WTC11 (cell line): Measurements from ENCODE around the gene WBP2.

ENCODE experiments used
- CTCF ChIP-seq: fragments of 200-600 bp; IDR thresholded peaks from 2 replicates; pipeline ENCODE4 v1.8.0; 2022; ENCODE audit warnings: antibody characterized with exemption
- E2F1 ChIP-seq: sonication (generic); formaldehyde crosslinking; IDR thresholded peaks from 2 replicates; pipeline ENCODE4 v1.8.0; 2022; ENCODE audit warnings: mild to moderate bottlenecking, missing genetic modification reagents
- ELF4 ChIP-seq: sonication (generic); formaldehyde crosslinking; IDR thresholded peaks from 2 replicates; pipeline ENCODE4 v1.8.1; 2022; ENCODE audit warnings: low read depth, mild to moderate bottlenecking, moderate library complexity, missing genetic modification reagents
- EMX1 ChIP-seq: fragments of 250-450 bp; sonication (Bioruptor Pico); IDR thresholded peaks from 2 replicates; pipeline ENCODE4 v1.8.0; 2021; ENCODE audit warnings: mild to moderate bottlenecking
- FOXJ3 ChIP-seq: sonication (generic); formaldehyde crosslinking; IDR thresholded peaks from 2 replicates; pipeline ENCODE4 v1.9.0; 2021; ENCODE audit warnings: missing genetic modification reagents, mild to moderate bottlenecking, borderline replicate concordance
- JUN ChIP-seq: sonication (generic); formaldehyde crosslinking; IDR thresholded peaks from 2 replicates; pipeline ENCODE4 v1.8.0; 2023; ENCODE audit warnings: mild to moderate bottlenecking, missing genetic modification reagents
- MAX ChIP-seq: sonication (generic); formaldehyde crosslinking; IDR thresholded peaks from 2 replicates; pipeline ENCODE4 v1.8.0; 2022; ENCODE audit warnings: mild to moderate bottlenecking, missing genetic modification reagents
- MXD4 ChIP-seq: fragments of 250-450 bp; sonication (Bioruptor Pico); IDR thresholded peaks from 2 replicates; pipeline ENCODE4 v1.8.0; 2021; ENCODE audit warnings: mild to moderate bottlenecking, moderate library complexity, borderline replicate concordance
- NFYB ChIP-seq: sonication (generic); formaldehyde crosslinking; conservative IDR thresholded peaks from 2 replicates; pipeline ENCODE4 v1.8.0; 2022; ENCODE audit warnings: low read depth, missing genetic modification reagents
- RELA ChIP-seq: sonication (generic); formaldehyde crosslinking; IDR thresholded peaks from 2 replicates; pipeline ENCODE4 v1.8.1; 2022; ENCODE audit warnings: missing genetic modification reagents, mild to moderate bottlenecking, borderline replicate concordance
- SP1 ChIP-seq: sonication (generic); formaldehyde crosslinking; conservative IDR thresholded peaks from 2 replicates; pipeline ENCODE4 v1.8.1; 2022; ENCODE audit warnings: missing genetic modification reagents
- TCF7 ChIP-seq: sonication (generic); formaldehyde crosslinking; IDR thresholded peaks from 2 replicates; pipeline ENCODE4 v1.8.0; 2022; ENCODE audit warnings: mild to moderate bottlenecking, low read depth, missing genetic modification reagents, moderate library complexity
- TEAD1 ChIP-seq: sonication (generic); formaldehyde crosslinking; IDR thresholded peaks from 2 replicates; pipeline ENCODE4 v1.8.0; 2022; ENCODE audit warnings: mild to moderate bottlenecking, missing genetic modification reagents
- ZNF423 ChIP-seq: fragments of 250-450 bp; sonication (Bioruptor Pico); IDR thresholded peaks from 2 replicates; pipeline ENCODE4 v2.1.2; 2022; ENCODE audit warnings: mild to moderate bottlenecking, moderate library complexity

- TF ChIP-seq JUN (CRISPR knock-in tag): no peak
- TF ChIP-seq ZNF423 (CRISPR knock-in tag): no peak
- no peak for TF ChIP-seq NFYB (CRISPR knock-in tag)
- no peak for TF ChIP-seq ELF4 (CRISPR knock-in tag)
- TF ChIP-seq SP1 (CRISPR knock-in tag): no peak
- TF ChIP-seq CTCF: no peak
- no peak for TF ChIP-seq TEAD1 (CRISPR knock-in tag)
- no peak for TF ChIP-seq MAX (CRISPR knock-in tag)
- TF ChIP-seq E2F1 (CRISPR knock-in tag): no peak
- no peak for TF ChIP-seq TCF7 (CRISPR knock-in tag)
- no peak for TF ChIP-seq MXD4
- no peak for TF ChIP-seq EMX1 (CRISPR knock-in tag)
- TF ChIP-seq RELA (CRISPR knock-in tag): no peak
- TF ChIP-seq FOXJ3 (CRISPR knock-in tag): no peak
Observed at GRCh38 chr17:75811174-75811573, 44.0 kb downstream of the WBP2 start.
